Measurements from ENCODE around the gene COPE.
A peak's percentile ranks its signal among the peaks of the same experiment; 100 is the strongest.

Gene COPE

GRCh38 chr19:18895038-18895823, 24.0 kb downstream of the COPE start:
- peak in 42 of 51 donors; percentile 33 to 97 (median 88) for DNase-seq

- DNase-seq = peak; percentile 65 to 97 (median 90)
Measured at GRCh38 chr19:18894254-18895037, 24.7 kb downstream of the COPE start.

- peak in 8 of 51 donors; percentile 14 to 41 (median 26) for DNase-seq
Measured at GRCh38 chr19:18893587-18894253, 25.5 kb downstream of the COPE start.

GRCh38 chr19:18889949-18890745, 29.0 kb downstream of the COPE start:
- no peak for DNase-seq

- DNase-seq = no peak
Measured at GRCh38 chr19:18886972-18887371, 32.2 kb downstream of the COPE start.

- DNase-seq = no peak
Measured at GRCh38 chr19:18883526-18884304, 35.5 kb downstream of the COPE start.

GRCh38 chr19:18881491-18881890, 37.7 kb downstream of the COPE start:
- DNase-seq = no peak

- DNase-seq = peak in 5 of 51 donors; percentile 12 to 36 (median 18)
Measured at GRCh38 chr19:18879579-18880373, 39.4 kb downstream of the COPE start.

- DNase-seq = no peak
Measured at GRCh38 chr19:18878858-18879578, 40.2 kb downstream of the COPE start.

GRCh38 chr19:18878058-18878797, 41.0 kb downstream of the COPE start:
- no peak for DNase-seq

GRCh38 chr19:18876865-18877264, 42.3 kb downstream of the COPE start:
- DNase-seq = no peak

GRCh38 chr19:18875726-18876125, 43.5 kb downstream of the COPE start:
- no peak for DNase-seq

- no peak for DNase-seq
Measured at GRCh38 chr19:18871543-18871942, 47.6 kb downstream of the COPE start.

GRCh38 chr19:18870531-18871172, 48.5 kb downstream of the COPE start:
- DNase-seq = no peak

- DNase-seq = no peak
Measured at GRCh38 chr19:18869781-18870530, 49.2 kb downstream of the COPE start.

- DNase-seq = no peak
Measured at GRCh38 chr19:18869023-18869618, 50.1 kb downstream of the COPE start.
